Cerebellar nuclear complex (tissue), 1 donor: ENCODE measurements around the gene XYLT1.
"Not testable (repeated sequence)": the region's sequence is repeated elsewhere in the genome, so short reads cannot be mapped to it uniquely, and the experiment has no call there.

ENCODE experiments used
- DNase-seq, 2 experiments: peaks; one replicate each; lab custom pipeline; 2025; lab: John Stamatoyannopoulos, UW

XYLT1 gene

GRCh38 chr16:17483351-17483750 lies 12.6 kb upstream of the XYLT1 start:
- DNase-seq, result no peak

GRCh38 chr16:17482341-17482740 lies 11.6 kb upstream of the XYLT1 start:
- DNase-seq, result not testable (repeated sequence)

- no peak for DNase-seq
These were observed 11.0 kb upstream of the XYLT1 start for GRCh38 chr16:17481736-17482135.

- not testable (repeated sequence) for DNase-seq
These were observed 6.4 kb upstream of the XYLT1 start for GRCh38 chr16:17477260-17477545.

- DNase-seq, result no peak
These were observed 5.9 kb upstream of the XYLT1 start for GRCh38 chr16:17476414-17477259.

- DNase-seq, result no peak
These were observed 4.3 kb upstream of the XYLT1 start for GRCh38 chr16:17475104-17475503.

GRCh38 chr16:17474572-17474971 lies 3.8 kb upstream of the XYLT1 start:
- DNase-seq, result no peak

GRCh38 chr16:17474037-17474436 lies 3.3 kb upstream of the XYLT1 start:
- DNase-seq, result no peak

- DNase-seq, result no peak
These were observed 1.1 kb upstream of the XYLT1 start for GRCh38 chr16:17471719-17472461.

- DNase-seq, result no peak
These were observed 415 bp downstream of the XYLT1 start for GRCh38 chr16:17470182-17470907.

- DNase-seq, result no peak
These were observed 999 bp downstream of the XYLT1 start for GRCh38 chr16:17469741-17470181.

GRCh38 chr16:17469011-17469740 lies 1.6 kb downstream of the XYLT1 start:
- DNase-seq, result no peak

- DNase-seq, result no peak
These were observed 2.1 kb downstream of the XYLT1 start for GRCh38 chr16:17468611-17469010.

GRCh38 chr16:17467923-17468540 lies 2.7 kb downstream of the XYLT1 start:
- no peak for DNase-seq

GRCh38 chr16:17466876-17467275 lies 3.9 kb downstream of the XYLT1 start:
- DNase-seq, result no peak

- DNase-seq, result no peak
These were observed 5.3 kb downstream of the XYLT1 start for GRCh38 chr16:17465460-17465859.

GRCh38 chr16:17463335-17463734 lies 7.4 kb downstream of the XYLT1 start:
- no peak for DNase-seq

- no peak for DNase-seq
These were observed 8.6 kb downstream of the XYLT1 start for GRCh38 chr16:17461951-17462729.

GRCh38 chr16:17460890-17461289 lies 9.9 kb downstream of the XYLT1 start:
- no peak for DNase-seq

- DNase-seq, result no peak
These were observed 10.7 kb downstream of the XYLT1 start for GRCh38 chr16:17459903-17460521.
